ENCODE results near the gene BSDC1.

- no peak for TF ChIP-seq RAD21 (IDR thresholded peaks at IDR 0.05; ENCODE audit: low read length)
- no peak for TF ChIP-seq POLR2AphosphoS5 (IDR thresholded peaks at IDR 0.05; ENCODE audit: low read depth, low read length)
- TF ChIP-seq YY1 (IDR thresholded peaks at IDR 0.05; ENCODE audit: low read depth) = no peak
Measured at GRCh38 chr1:32327204-32327603, 67.0 kb downstream of the BSDC1 start.

Data from SK-N-SH (cell line).